SJSA1 (cell line): ENCODE results near the gene MRPS15. TPM values are rescaled to one million over a fixed set of nuclear protein-coding genes. Genes with fewer than 3 reads are reported as not detected.
A peak's percentile ranks its signal among the peaks of the same experiment; 100 is the strongest.

Source experiments
- DNase-seq, 2 experiments: peaks; one replicate each; pipeline ENCODE4 v3.0.0-alpha.2; 2015 to 2020; ENCODE audit warnings: low spot score in 2 of 2, low read depth in 1 of 2
- H3K27ac ChIP-seq: fragments of 250-450 bp; sonication (Bioruptor Pico); 2 replicates; pipeline ENCODE4 v1.5.1; 2020; ENCODE audit warnings: mild to moderate bottlenecking, moderate library complexity
- H3K27me3 ChIP-seq: fragments of 250-450 bp; sonication (Bioruptor Pico); replicated peaks from 2 replicates; pipeline ENCODE4 v1.5.1; 2020; ENCODE audit warnings: mild to moderate bottlenecking, moderate library complexity
- H3K36me3 ChIP-seq: fragments of 250-450 bp; sonication (Bioruptor Pico); 2 replicates; pipeline ENCODE4 v1.5.1; 2020; ENCODE audit warnings: mild to moderate bottlenecking
- H3K4me1 ChIP-seq: fragments of 250-450 bp; sonication (Bioruptor Pico); replicated peaks from 2 replicates; pipeline ENCODE4 v1.6.1; 2021; ENCODE audit warnings: mild to moderate bottlenecking
- H3K4me3 ChIP-seq: fragments of 250-450 bp; sonication (Bioruptor Pico); 2 replicates; pipeline ENCODE4 v1.5.1; 2020; ENCODE audit warnings: mild to moderate bottlenecking
- H3K9me3 ChIP-seq: fragments of 250-450 bp; sonication (Bioruptor Pico); replicated peaks from 2 replicates; pipeline ENCODE4 v1.5.1; 2020; ENCODE audit warnings: mild to moderate bottlenecking
- total RNA-seq: library from RNA; depleted of rRNA; stranded (reverse); fragments of >200 nt; shearing (Covaris generic); gene quantifications from 2 replicates; pipeline ENCODE4 v1.2.3, GENCODE V29; 2014

The MRPS15 gene
- total RNA-seq, 1 experiment from 2014 or later, result 95.8 TPM

DNA sequence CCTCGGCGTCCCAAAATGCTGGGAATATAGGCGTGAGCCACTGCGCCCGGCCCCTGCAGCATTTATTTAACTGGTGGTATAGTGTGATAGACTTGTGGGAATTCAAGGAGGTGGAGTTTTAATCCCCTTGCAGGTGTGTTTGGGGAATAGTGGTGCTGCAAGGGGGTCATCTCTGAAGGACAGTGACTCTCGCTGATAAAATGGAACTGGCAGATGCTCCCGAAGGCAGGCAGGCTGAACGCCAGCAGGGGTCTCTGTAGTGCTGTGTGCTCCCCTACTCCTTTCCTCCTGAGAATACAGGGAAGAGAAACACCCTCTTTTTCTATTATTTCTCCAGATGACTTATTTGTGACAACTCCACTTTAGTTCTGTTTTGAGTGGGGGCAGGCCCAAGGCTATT lies 17.9 kb downstream of the MRPS15 start:
- no peak for DNase-seq
- H3K4me3 ChIP-seq, result no peak overlapping the region
- H3K36me3 ChIP-seq, result no peaks in the 10 kb centered on the region
- H3K27ac ChIP-seq, result no peak overlapping the region
- no peaks in the 10 kb centered on the region for H3K9me3 ChIP-seq
- H3K27me3 ChIP-seq, result no peaks in the 10 kb centered on the region
- peaks cover 4% of the 10 kb centered on the region for H3K4me1 ChIP-seq

- H3K36me3 ChIP-seq, result no peaks in the 10 kb centered on the region
- no peaks in the 10 kb centered on the region for H3K4me1 ChIP-seq
- DNase-seq, result no peak
- no peaks in the 10 kb centered on the region for H3K9me3 ChIP-seq
- H3K27me3 ChIP-seq, result no peaks in the 10 kb centered on the region
- H3K27ac ChIP-seq, result no peak overlapping the region
- no peak overlapping the region for H3K4me3 ChIP-seq
Measured at GRCh38 chr1:36443297-36443696, 20.9 kb downstream of the MRPS15 start.

DNA sequence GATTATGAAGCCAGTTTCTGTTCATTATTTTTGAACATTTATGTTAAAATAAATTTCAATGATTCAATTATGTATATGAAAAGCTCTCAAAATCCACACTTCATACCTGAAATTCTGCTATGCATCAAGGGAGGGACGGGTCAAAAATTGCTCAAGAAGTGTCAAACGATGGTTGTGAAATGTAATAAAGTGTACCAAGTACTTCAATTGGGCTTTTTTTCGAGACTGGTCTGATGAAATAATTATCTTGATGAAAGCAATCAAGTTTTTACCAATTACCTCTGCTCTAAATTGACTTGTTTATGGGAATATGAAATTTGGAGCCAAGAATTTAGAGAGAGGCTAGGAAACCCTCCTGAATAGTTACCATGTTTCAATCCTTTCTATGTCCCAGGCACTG lies 21.8 kb downstream of the MRPS15 start:
- no peak overlapping the region for H3K27ac ChIP-seq
- no peaks in the 10 kb centered on the region for H3K36me3 ChIP-seq
- H3K4me3 ChIP-seq, result no peak overlapping the region
- no peak for DNase-seq
- H3K9me3 ChIP-seq, result no peaks in the 10 kb centered on the region
- H3K27me3 ChIP-seq, result no peaks in the 10 kb centered on the region
- H3K4me1 ChIP-seq, result no peaks in the 10 kb centered on the region

GRCh38 chr1:36440646-36441045 lies 23.5 kb downstream of the MRPS15 start:
- Histone ChIP-seq H3K9me3 (no peaks in the 10 kb centered on the region), H3K36me3 (no peaks in the 10 kb centered on the region), H3K4me3 (no peak overlapping the region), H3K27me3 (no peaks in the 10 kb centered on the region), H3K27ac (no peak overlapping the region), H3K4me1 (no peaks in the 10 kb centered on the region)
- DNase-seq, result no peak

DNA sequence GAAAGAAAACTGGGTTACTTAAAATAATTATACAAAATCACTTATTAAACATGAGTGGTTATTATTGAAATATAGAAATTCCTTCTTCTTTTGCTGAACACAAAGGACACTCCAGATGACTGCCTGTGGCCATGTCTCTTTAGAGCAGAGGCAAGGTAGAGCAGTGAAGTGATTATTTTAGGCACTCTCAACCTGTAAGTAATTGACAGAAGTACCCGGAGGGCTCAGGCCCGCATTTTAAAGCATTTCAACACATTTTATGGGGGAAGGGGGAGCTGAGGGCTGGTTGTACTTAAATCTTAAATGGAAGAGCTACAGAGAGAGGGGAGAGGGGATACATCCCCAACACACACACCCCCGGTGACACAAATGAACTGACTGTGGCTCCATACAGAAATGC lies 24.1 kb downstream of the MRPS15 start:
- Histone ChIP-seq H3K27ac (no peak overlapping the region), H3K4me1 (no peaks in the 10 kb centered on the region), H3K27me3 (no peaks in the 10 kb centered on the region), H3K9me3 (no peaks in the 10 kb centered on the region), H3K4me3 (no peak overlapping the region), H3K36me3 (no peaks in the 10 kb centered on the region)
- DNase-seq, result no peak

GRCh38 chr1:36438715-36439114 lies 25.5 kb downstream of the MRPS15 start:
- H3K4me3 ChIP-seq, result no peak overlapping the region
- no peak for DNase-seq
- no peaks in the 10 kb centered on the region for H3K9me3 ChIP-seq
- no peak overlapping the region for H3K27ac ChIP-seq
- no peaks in the 10 kb centered on the region for H3K27me3 ChIP-seq
- no peaks in the 10 kb centered on the region for H3K4me1 ChIP-seq
- no peaks in the 10 kb centered on the region for H3K36me3 ChIP-seq

DNA sequence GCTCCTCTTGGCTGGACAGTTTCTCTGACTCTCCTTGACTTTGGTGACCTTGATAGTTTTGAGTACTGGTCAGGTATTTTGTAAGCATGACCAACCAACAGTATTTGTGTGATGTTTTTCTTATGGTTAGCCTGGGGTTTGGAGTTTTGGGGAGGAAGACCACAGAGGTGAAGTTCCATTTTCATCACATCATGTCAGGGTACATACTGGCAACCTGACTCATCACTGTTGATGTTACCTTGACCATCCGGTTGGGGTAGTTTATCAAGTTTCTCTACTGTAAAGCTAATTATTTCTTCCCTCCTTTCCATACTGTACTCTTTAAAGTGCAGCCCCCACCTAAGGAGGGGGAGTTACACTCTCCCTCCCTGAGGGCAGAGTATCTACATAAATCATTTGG lies 27.4 kb downstream of the MRPS15 start:
- no peaks in the 10 kb centered on the region for H3K36me3 ChIP-seq
- no peak for DNase-seq
- H3K9me3 ChIP-seq, result no peaks in the 10 kb centered on the region
- no peak overlapping the region for H3K4me3 ChIP-seq
- no peaks in the 10 kb centered on the region for H3K4me1 ChIP-seq
- H3K27ac ChIP-seq, result no peak overlapping the region
- no peaks in the 10 kb centered on the region for H3K27me3 ChIP-seq

DNA sequence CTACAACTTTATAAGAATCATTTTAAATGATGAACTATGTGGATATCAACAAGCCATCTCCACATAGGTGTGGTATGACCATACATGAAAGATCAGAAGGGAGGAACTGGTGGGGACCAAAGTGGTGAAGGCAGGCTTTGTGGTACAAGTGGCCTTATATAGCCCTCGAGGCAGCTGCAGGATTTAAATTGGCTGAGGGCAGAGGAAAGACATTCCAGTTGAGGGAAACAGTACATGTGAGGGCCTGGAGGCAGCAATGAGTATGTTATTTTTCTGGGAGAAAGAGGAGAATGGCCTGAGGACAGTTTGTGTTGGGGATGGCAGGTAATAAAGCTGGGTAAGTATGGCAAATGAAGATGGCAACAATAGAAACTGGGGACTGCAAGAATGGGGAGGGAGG lies 31.1 kb downstream of the MRPS15 start:
- Histone ChIP-seq H3K4me1 (no peaks in the 10 kb centered on the region), H3K27me3 (no peaks in the 10 kb centered on the region), H3K9me3 (no peaks in the 10 kb centered on the region), H3K36me3 (no peaks in the 10 kb centered on the region), H3K27ac (no peak overlapping the region), H3K4me3 (no peak overlapping the region)
- DNase-seq, result no peak

DNA sequence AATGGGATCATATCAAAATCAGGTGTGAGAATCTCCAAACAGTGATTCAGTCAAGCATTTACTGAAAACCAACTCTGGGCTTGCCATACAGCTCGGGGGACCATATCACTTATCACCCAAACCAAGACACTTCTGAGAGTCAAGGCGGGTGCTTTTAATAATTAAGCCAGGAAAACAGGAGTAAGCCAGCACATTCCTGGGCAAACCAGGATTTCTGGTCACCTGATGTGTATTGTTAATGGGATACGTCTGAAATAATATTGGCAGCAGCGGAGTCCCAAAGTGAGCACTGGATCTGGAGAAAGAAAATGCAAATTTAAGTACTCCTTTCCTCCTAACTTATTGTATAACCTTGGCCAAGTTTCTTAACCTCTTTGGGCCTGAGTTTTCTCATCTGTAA lies 31.6 kb downstream of the MRPS15 start:
- H3K27me3 ChIP-seq, result no peaks in the 10 kb centered on the region
- no peaks in the 10 kb centered on the region for H3K9me3 ChIP-seq
- no peak overlapping the region for H3K4me3 ChIP-seq
- H3K36me3 ChIP-seq, result no peaks in the 10 kb centered on the region
- DNase-seq, result no peak
- H3K27ac ChIP-seq, result no peak overlapping the region
- H3K4me1 ChIP-seq, result no peaks in the 10 kb centered on the region

DNA sequence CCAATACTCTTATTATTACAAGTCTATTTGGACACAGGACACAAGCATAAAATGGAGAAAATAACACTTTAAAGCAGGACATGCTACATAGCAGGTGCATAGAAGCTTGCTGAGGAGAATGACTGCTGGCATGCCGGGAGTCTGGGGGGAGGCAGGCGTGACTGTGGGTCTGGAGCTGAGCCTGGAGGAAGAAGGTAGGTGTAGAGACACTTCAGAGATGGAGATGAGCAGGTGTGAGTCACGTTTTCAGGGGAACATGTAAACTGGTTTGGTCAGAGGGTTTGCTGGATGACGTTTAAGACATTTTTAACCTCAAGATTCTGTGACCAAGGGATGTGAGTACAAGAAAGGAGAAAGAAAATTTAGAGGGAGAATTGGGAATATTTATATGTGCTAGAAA lies 38.4 kb downstream of the MRPS15 start:
- DNase-seq, result no peak
- H3K4me3 ChIP-seq, result no peak overlapping the region
- peaks cover 14% of the 10 kb centered on the region for H3K36me3 ChIP-seq
- no peak overlapping the region for H3K27ac ChIP-seq
- H3K27me3 ChIP-seq, result no peaks in the 10 kb centered on the region
- peaks cover 3% of the 10 kb centered on the region; the same call in 1 of the 2 replicates for H3K4me1 ChIP-seq
- H3K9me3 ChIP-seq, result no peaks in the 10 kb centered on the region; the same call in 1 of the 2 replicates

- H3K27ac ChIP-seq, result no peak overlapping the region
- H3K27me3 ChIP-seq, result no peaks in the 10 kb centered on the region
- no peak overlapping the region for H3K4me3 ChIP-seq
- H3K4me1 ChIP-seq, result peaks cover 6% of the 10 kb centered on the region; the same call in 1 of the 2 replicates
- peaks cover 19% of the 10 kb centered on the region for H3K36me3 ChIP-seq
- DNase-seq, result no peak
- no peaks in the 10 kb centered on the region; the same call in 1 of the 2 replicates for H3K9me3 ChIP-seq
Measured at GRCh38 chr1:36421649-36422048, 42.5 kb downstream of the MRPS15 start.

DNA sequence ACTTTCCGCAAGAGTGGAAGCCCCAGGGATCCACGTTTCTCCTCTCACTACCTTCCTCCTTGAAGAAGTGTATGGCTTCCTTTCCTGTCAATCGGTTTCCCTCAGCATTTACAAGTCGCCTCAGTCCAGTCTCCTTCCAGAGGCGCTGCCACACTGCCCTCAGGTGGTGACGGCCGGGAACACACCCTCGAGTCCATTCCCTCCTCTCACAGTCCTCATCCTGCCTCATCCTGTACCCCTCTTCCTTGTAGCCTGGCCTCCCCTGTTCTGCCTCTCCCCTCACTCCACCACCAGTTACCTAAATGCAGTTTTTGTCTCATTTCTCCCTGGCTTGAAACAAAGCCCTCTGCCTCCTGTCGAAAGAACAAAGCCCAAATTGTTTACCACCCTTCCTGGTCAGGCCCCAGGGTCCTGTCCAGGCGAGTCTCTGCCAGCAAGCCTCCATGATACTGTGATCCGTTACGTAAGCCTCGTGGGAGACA lies 43.3 kb downstream of the MRPS15 start:
- Histone ChIP-seq H3K36me3 (peaks cover 24% of the 10 kb centered on the region), H3K4me3 (no peak overlapping the region), H3K4me1 (peaks cover 6% of the 10 kb centered on the region; the same call in 1 of the 2 replicates), H3K27me3 (no peaks in the 10 kb centered on the region), H3K27ac (no peak overlapping the region), H3K9me3 (no peaks in the 10 kb centered on the region; the same call in 1 of the 2 replicates)
- DNase-seq, result peak; percentile 76 to 85

- Histone ChIP-seq H3K9me3 (no peaks in the 10 kb centered on the region; the same call in 1 of the 2 replicates), H3K36me3 (peaks cover 27% of the 10 kb centered on the region), H3K27ac (no peak overlapping the region), H3K27me3 (no peaks in the 10 kb centered on the region), H3K4me3 (no peak overlapping the region), H3K4me1 (peaks cover 6% of the 10 kb centered on the region; the same call in 1 of the 2 replicates)
- DNase-seq, result no peak
Measured at GRCh38 chr1:36420409-36420808, 43.8 kb downstream of the MRPS15 start.

DNA sequence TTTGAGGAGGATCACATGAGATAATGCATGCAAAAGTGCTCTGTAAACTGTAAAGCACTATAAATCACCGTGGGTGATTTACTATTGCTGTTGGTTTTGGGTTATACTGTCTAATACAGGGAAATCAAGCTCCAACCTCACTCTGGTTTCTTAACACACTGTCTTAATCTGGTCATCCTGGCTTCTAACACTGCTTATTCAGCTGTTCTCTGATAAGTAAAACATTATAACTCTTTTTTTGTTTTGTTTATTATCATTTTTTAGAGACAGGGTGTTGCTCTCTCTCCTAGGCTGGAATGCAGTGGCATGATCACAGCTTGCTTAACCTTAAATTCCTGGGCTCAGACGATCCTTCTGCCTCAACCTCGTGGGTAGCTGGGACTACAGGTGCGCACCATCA lies 44.6 kb downstream of the MRPS15 start:
- Histone ChIP-seq H3K27me3 (no peaks in the 10 kb centered on the region), H3K9me3 (no peaks in the 10 kb centered on the region; the same call in 1 of the 2 replicates), H3K27ac (no peak overlapping the region), H3K4me3 (no peak overlapping the region), H3K36me3 (peaks cover 27% of the 10 kb centered on the region), H3K4me1 (peaks cover 6% of the 10 kb centered on the region; the same call in 1 of the 2 replicates)
- DNase-seq, result no peak

DNA sequence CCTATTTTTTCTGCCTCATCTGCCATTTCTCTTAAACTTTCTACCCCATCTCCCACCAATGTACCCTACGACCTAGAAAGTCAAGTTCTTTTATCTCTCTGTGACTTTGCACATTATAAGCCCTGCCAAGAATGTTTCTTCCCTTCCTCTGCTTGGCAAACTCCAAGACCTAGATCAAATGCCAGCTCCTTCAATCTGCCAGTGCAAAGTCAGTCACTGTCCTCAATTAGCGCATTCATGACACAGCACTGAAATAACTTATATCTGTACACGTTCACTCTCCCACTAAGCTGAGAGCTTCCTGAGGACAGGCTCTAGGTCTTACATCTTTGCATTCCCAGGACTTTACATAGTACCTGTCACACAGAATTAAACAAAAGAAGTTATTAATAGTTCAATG lies 45.0 kb downstream of the MRPS15 start:
- no peaks in the 10 kb centered on the region; the same call in 1 of the 2 replicates for H3K9me3 ChIP-seq
- no peak for DNase-seq
- H3K4me1 ChIP-seq, result peaks cover 6% of the 10 kb centered on the region; the same call in 1 of the 2 replicates
- no peaks in the 10 kb centered on the region for H3K27me3 ChIP-seq
- peaks cover 27% of the 10 kb centered on the region for H3K36me3 ChIP-seq
- no peak overlapping the region for H3K4me3 ChIP-seq
- no peak overlapping the region for H3K27ac ChIP-seq
